Neural cell (in vitro differentiated cells): ENCODE data around the gene SEMA6A. TPM values are rescaled to one million over a fixed set of nuclear protein-coding genes. Genes with fewer than 3 reads are reported as not detected.
A peak's percentile ranks its signal among the peaks of the same experiment; 100 is the strongest.

Source experiments
- H2AFZ ChIP-seq: fragments of 200-600, 300-800 bp; sonication (generic), shearing (Covaris generic); 2 replicates; pipeline ENCODE4 v1.6.0; 2014; ENCODE audit warnings: low read depth, mild to moderate bottlenecking, antibody characterized with exemption, low read length, moderate library complexity
- H3F3A ChIP-seq: fragments of 200-600 bp; shearing (Covaris generic); 2 replicates; pipeline ENCODE4 v1.6.1; 2016; ENCODE audit warnings: mild to moderate bottlenecking, moderate library complexity, mixed read lengths, antibody characterized with exemption, low read length; ENCODE audit not compliant: insufficient read depth, poor library complexity, severe bottlenecking
- H3K27ac ChIP-seq: fragments of 200-600, 300-800 bp; sonication (generic), shearing (Covaris generic); 2 replicates; pipeline ENCODE4 v1.5.1; 2014; ENCODE audit warnings: mild to moderate bottlenecking, low read length, moderate library complexity
- H3K27me3 ChIP-seq: fragments of 300-800, 200-600 bp; sonication (generic), shearing (Covaris generic); 2 replicates; pipeline ENCODE4 v1.6.0; 2014; ENCODE audit warnings: mild to moderate bottlenecking, low read depth, low read length, moderate library complexity; ENCODE audit not compliant: insufficient read depth
- H3K36me3 ChIP-seq: fragments of 300-800, 200-600 bp; sonication (generic), shearing (Covaris generic); 2 replicates; pipeline ENCODE4 v1.5.1; 2014; ENCODE audit warnings: mild to moderate bottlenecking, antibody characterized with exemption, low read length, moderate library complexity; ENCODE audit not compliant: insufficient read depth
- H3K4me2 ChIP-seq: fragments of 300-800, 200-600 bp; sonication (generic), shearing (Covaris generic); 2 replicates; pipeline ENCODE4 v1.6.0; 2014; ENCODE audit warnings: mild to moderate bottlenecking, low read length
- H3K4me3 ChIP-seq: fragments of 300-800, 200-600 bp; sonication (generic), shearing (Covaris generic); 2 replicates; pipeline ENCODE4 v1.5.1; 2014; ENCODE audit warnings: mild to moderate bottlenecking, low read length, moderate library complexity
- H3K79me2 ChIP-seq: fragments of 200-600 bp; shearing (Covaris generic); replicated peaks from 2 replicates; pipeline ENCODE4 v1.6.0; 2014; ENCODE audit warnings: mild to moderate bottlenecking, low read length, moderate library complexity; ENCODE audit not compliant: insufficient read depth
- H3K9ac ChIP-seq: fragments of 300-800, 200-600 bp; sonication (generic), shearing (Covaris generic); 2 replicates; pipeline ENCODE4 v1.6.1; 2016; ENCODE audit warnings: mild to moderate bottlenecking, low read length, mixed read lengths
- H3K9me2 ChIP-seq: fragments of 200-600 bp; shearing (Covaris generic); 2 replicates; pipeline ENCODE4 v1.6.1; 2016; ENCODE audit warnings: mild to moderate bottlenecking, low read length, mixed read lengths; ENCODE audit not compliant: insufficient read depth
- H3K9me3 ChIP-seq: fragments of 200-600, 300-800 bp; sonication (generic), shearing (Covaris generic); 2 replicates; pipeline ENCODE4 v1.6.1; 2016; ENCODE audit warnings: mild to moderate bottlenecking, mixed run types, low read length, moderate library complexity, mixed read lengths
- H4K20me1 ChIP-seq: fragments of 200-600 bp; shearing (Covaris generic); 2 replicates; pipeline ENCODE4 v1.6.1; 2016; ENCODE audit warnings: mild to moderate bottlenecking, mixed run types; ENCODE audit not compliant: insufficient read depth
- EP300 ChIP-seq: fragments of 450-650 bp; conservative IDR thresholded peaks from 2 replicates; pipeline ENCODE4 v1.6.1; 2014; ENCODE audit warnings: antibody characterized with exemption, mild to moderate bottlenecking, moderate library complexity; ENCODE audit not compliant: poor library complexity, severe bottlenecking
- EZH2 ChIP-seq: fragments of 200-600, 300-800 bp; shearing (Covaris generic), sonication (generic); IDR thresholded peaks from 2 replicates; pipeline ENCODE4 v1.6.1; 2014; ENCODE audit warnings: antibody characterized with exemption, low read length, borderline replicate concordance, mild to moderate bottlenecking; ENCODE audit not compliant: insufficient read depth, poor library complexity, severe bottlenecking
- MXI1 ChIP-seq: fragments of 450-650 bp; conservative IDR thresholded peaks from 2 replicates; pipeline ENCODE4 v1.6.1; 2014; ENCODE audit warnings: antibody characterized with exemption, mild to moderate bottlenecking; ENCODE audit not compliant: poor library complexity, severe bottlenecking
- POLR2AphosphoS5 ChIP-seq: IDR thresholded peaks from 2 replicates; pipeline ENCODE4 v1.6.1; 2012
- REST ChIP-seq: IDR thresholded peaks from 2 replicates; pipeline ENCODE4 v1.6.1; 2012; ENCODE audit warnings: borderline replicate concordance
- polyA plus RNA-seq: library from polyadenylated mRNA; depleted of rRNA; stranded (reverse); fragments of >200 nt; gene quantifications from 2 replicates; pipeline ENCODE4 v1.2.3, GENCODE V29; 2014
- TF ChIP-seq, protein P1 (sequence below): fragments of 450-650 bp; IDR thresholded peaks from 2 replicates; pipeline ENCODE4 v1.5.1; 2014; ENCODE audit warnings: antibody characterized with exemption, mild to moderate bottlenecking, moderate library complexity; ENCODE audit not compliant: poor library complexity, severe bottlenecking

SEMA6A gene
- polyA plus RNA-seq, 1 donor from 2014 or later: 6.5 TPM

GRCh38 chr5:116444373-116445295, 130.0 kb downstream of the SEMA6A start:
- H3K9me2 ChIP-seq: no peaks in the 10 kb centered on the region
- no peak overlapping the region for H3K9ac ChIP-seq
- no peak overlapping the region for H2AFZ ChIP-seq
- H3K27me3 ChIP-seq: no peaks in the 10 kb centered on the region
- H3K79me2 ChIP-seq: no peaks in the 10 kb centered on the region
- H3K9me3 ChIP-seq: no peaks in the 10 kb centered on the region
- no peak overlapping the region for H3K27ac ChIP-seq
- no peak overlapping the region for H3K4me3 ChIP-seq
- TF ChIP-seq REST (no peak), EP300 (no peak), POLR2AphosphoS5 (no peak), MXI1 (peak; percentile 31)
- TF ChIP-seq, protein P1, sequence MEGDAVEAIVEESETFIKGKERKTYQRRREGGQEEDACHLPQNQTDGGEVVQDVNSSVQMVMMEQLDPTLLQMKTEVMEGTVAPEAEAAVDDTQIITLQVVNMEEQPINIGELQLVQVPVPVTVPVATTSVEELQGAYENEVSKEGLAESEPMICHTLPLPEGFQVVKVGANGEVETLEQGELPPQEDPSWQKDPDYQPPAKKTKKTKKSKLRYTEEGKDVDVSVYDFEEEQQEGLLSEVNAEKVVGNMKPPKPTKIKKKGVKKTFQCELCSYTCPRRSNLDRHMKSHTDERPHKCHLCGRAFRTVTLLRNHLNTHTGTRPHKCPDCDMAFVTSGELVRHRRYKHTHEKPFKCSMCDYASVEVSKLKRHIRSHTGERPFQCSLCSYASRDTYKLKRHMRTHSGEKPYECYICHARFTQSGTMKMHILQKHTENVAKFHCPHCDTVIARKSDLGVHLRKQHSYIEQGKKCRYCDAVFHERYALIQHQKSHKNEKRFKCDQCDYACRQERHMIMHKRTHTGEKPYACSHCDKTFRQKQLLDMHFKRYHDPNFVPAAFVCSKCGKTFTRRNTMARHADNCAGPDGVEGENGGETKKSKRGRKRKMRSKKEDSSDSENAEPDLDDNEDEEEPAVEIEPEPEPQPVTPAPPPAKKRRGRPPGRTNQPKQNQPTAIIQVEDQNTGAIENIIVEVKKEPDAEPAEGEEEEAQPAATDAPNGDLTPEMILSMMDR: no peak
- H4K20me1 ChIP-seq: no peaks in the 10 kb centered on the region
- H3K4me2 ChIP-seq: no peak overlapping the region
- H3F3A ChIP-seq: peaks cover 3% of the 10 kb centered on the region
- H3K36me3 ChIP-seq: no peaks in the 10 kb centered on the region

DNA sequence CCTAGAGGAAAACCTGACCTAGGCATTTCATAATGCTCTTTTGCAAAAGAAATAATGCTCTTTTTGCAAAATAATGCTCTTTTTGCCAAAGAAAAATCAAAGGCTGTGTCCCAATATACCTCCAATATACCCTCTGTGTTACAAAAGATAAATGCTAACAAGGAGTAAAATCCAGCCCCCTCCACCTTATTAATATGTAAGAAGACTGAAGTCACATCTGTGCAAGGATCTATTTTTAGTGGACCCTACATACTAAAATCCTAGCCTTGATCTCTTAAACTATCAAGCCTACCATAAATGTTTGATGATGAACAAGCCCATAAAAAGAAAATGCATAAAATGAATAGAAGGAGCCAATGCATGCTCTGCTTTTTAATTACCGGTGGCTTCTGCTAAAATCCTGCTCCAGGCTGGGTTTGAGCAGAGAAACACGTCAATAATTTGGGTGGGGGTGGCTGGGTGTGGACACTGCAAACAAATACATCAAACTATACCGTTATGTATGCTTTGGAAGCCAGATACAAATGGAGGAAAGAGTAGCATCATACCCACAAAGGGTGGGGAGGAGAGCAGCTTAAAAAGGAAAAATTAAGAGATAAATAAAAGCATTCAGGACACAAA, 131.6 kb downstream of the SEMA6A start:
- Histone ChIP-seq H2AFZ (no peak overlapping the region), H3K36me3 (no peaks in the 10 kb centered on the region), H3K27ac (no peak overlapping the region), H3K9me3 (no peaks in the 10 kb centered on the region), H3K4me2 (no peak overlapping the region), H3K79me2 (no peaks in the 10 kb centered on the region), H3K4me3 (no peak overlapping the region), H4K20me1 (no peaks in the 10 kb centered on the region), H3F3A (no peaks in the 10 kb centered on the region), H3K9me2 (no peaks in the 10 kb centered on the region), H3K27me3 (no peaks in the 10 kb centered on the region), H3K9ac (no peak overlapping the region)
- TF ChIP-seq REST: no peak
- TF ChIP-seq, protein P1: no peak
- no peak for TF ChIP-seq EZH2
- no peak for TF ChIP-seq MXI1
